Epithelial cell of esophagus (primary cell): ENCODE results near the gene HOXA9.

Experiments
- DNase-seq: peaks from one replicate; pipeline ENCODE4 v3.0.0; 2010; ENCODE audit warnings: low read depth
- H3K4me3 ChIP-seq: 2 replicates; pipeline ENCODE4 v1.5.1; 2011; ENCODE audit warnings: mild to moderate bottlenecking, low read length, control low read depth
- TF ChIP-seq, protein P1 (sequence below): IDR thresholded peaks from 2 replicates; pipeline ENCODE4 v1.5.1; 2011; ENCODE audit warnings: low read depth, mild to moderate bottlenecking, low read length, control low read depth, inconsistent platforms; ENCODE audit not compliant: insufficient read depth; ENCODE audit errors: missing control alignments

Gene HOXA9

DNA sequence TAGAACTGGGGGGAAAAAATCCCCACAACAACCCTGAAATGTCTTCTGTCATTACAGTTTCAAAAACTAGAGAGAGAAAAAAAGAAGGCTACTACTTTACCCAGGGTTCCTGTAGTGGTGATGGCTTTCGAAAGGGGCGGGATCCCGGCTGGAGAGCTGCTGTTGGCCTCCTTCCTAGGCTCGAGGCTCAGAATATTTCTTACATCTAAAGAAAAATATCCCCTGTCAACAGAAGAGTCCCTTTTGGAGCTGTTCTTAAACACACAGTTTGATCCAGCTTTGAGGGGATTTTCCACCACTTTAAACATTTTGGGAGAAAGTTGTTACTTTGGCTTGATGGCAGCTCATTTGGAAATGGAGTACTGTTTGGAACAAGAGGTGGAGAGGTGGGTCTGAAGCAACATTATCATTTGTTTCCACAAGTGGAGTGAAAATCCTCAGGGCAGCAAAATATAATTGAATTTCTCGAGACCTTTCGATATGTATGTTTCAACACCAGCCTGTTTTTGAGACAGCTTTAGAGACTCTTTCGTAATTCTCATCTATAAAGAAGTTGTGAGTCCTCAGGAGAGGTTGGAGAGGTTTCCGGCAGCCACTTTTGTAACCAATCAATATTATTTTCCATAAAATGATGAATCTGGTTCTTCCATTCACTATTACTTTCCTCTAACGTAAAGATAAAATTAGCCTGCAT, 29.5 kb upstream of the HOXA9 start:
- TF ChIP-seq, protein P1, sequence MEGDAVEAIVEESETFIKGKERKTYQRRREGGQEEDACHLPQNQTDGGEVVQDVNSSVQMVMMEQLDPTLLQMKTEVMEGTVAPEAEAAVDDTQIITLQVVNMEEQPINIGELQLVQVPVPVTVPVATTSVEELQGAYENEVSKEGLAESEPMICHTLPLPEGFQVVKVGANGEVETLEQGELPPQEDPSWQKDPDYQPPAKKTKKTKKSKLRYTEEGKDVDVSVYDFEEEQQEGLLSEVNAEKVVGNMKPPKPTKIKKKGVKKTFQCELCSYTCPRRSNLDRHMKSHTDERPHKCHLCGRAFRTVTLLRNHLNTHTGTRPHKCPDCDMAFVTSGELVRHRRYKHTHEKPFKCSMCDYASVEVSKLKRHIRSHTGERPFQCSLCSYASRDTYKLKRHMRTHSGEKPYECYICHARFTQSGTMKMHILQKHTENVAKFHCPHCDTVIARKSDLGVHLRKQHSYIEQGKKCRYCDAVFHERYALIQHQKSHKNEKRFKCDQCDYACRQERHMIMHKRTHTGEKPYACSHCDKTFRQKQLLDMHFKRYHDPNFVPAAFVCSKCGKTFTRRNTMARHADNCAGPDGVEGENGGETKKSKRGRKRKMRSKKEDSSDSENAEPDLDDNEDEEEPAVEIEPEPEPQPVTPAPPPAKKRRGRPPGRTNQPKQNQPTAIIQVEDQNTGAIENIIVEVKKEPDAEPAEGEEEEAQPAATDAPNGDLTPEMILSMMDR = no peak
- no peak for DNase-seq
- no peak overlapping the region for H3K4me3 ChIP-seq

GRCh38 chr7:27194002-27194352, 28.6 kb upstream of the HOXA9 start:
- no peak for DNase-seq
- no peak overlapping the region for H3K4me3 ChIP-seq
- TF ChIP-seq, protein P1 = no peak

- H3K4me3 ChIP-seq = no peak overlapping the region
- DNase-seq = no peak
- TF ChIP-seq, protein P1 = no peak
Observed at GRCh38 chr7:27193335-27194001, 28.1 kb upstream of the HOXA9 start.

- TF ChIP-seq, protein P1 = no peak
- no peak for DNase-seq
- H3K4me3 ChIP-seq = no peak overlapping the region
Observed at GRCh38 chr7:27192546-27193334, 27.4 kb upstream of the HOXA9 start.

GRCh38 chr7:27191833-27192545, 26.7 kb upstream of the HOXA9 start:
- DNase-seq = no peak
- TF ChIP-seq, protein P1 = no peak
- no peak overlapping the region for H3K4me3 ChIP-seq

DNA sequence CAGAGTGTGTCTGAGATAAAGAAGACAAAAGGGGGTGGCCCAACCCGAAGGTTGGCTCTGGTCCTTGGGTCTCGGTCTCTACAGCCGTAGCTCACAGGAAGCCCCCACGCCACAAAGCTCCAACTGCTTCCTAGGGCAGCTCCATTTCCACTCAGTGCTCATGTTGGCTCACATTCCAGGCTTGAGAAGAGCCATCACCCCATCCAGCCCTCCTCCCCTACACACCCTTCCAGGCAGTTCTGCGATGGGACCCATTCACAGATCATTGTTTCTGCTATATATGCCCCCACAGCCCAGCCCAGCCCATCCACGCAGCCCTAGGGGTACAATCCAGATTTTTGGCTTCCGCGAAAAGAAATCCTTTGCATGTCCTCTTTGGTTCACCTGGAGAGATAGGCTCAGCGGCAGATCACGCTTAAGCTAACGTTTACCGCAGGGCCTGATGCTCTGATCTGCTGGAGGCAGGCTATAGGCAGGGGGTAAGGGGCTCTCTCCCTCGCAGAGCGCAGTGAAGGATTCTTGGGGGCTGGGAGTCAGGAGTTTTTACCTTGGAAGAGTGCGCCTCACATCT, 25.9 kb upstream of the HOXA9 start:
- no peak for DNase-seq
- H3K4me3 ChIP-seq = no peak overlapping the region
- TF ChIP-seq, protein P1 = no peak
